Activated T-cell treated with anti-CD3 and anti-CD28 coated beads for 48 hours (primary cell): ENCODE results near the gene CLEC19A.

Experiments used
- DNase-seq: peaks from one replicate; pipeline ENCODE4 v3.0.0-alpha.2; 2020; ENCODE audit warnings: low read depth

The CLEC19A gene

DNA sequence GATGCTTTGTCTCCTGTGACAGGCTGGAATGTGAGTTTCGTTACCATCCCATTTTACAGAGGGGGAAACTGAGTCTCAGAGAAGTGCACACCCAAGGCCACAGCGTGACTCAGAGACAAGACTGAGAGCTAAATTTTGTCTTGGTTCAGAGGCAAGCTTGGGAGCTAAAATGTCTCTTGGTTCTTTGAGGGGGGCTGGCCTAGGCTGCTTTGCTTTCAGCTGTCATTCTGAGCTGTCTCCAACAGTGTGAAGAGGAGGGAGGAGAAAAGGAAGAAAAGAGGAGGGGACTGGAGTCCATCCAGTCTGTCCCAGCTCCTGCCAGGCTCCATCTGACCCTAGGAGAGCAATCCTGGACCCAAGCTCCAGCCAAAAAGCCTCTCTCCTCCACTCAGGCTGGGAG lies at the start of gene CLEC19A:
CLEC19A (plus strand) TSS at position 301 of the 400 bp plus-strand sequence. CDS start 121 bp downstream, outside the sequence.
- no peak for DNase-seq

GRCh38 chr16:19235886-19236285 lies 49.6 kb upstream of the CLEC19A start:
- DNase-seq = no peak

- DNase-seq = no peak
Measured at GRCh38 chr16:19236561-19237209, 48.8 kb upstream of the CLEC19A start.

GRCh38 chr16:19238406-19238805 lies 47.1 kb upstream of the CLEC19A start:
- DNase-seq = no peak

DNA sequence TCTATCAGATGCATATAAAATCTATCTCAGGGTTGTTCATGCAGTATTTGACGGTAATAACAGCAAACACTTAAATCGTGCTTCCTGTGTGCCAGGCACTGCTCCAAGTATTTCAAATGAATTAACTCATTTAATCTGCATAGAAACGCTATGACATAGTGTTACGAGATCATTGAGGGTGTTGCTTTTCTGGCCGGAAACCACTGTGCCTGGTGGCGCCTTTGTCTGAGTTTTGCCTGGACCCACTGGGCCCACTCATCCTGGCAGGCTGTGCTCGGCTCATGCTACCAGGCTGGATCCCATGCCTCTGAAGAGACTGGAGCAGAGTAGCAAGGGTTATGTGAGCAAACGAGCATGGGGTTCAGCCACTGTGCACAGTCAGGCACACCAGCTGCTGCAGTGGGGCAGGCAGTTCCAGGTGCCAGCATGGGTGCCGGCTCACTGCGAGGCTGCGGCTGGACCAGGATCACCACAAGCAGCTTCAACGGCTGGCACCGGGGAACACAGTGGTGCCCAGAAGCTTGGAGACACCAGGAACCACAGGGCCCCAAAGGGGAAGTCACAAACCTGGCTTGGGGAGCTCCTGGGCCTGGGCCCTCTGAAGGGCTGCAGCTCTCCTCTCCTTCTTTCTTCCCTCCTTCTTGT lies 45.9 kb upstream of the CLEC19A start:
- no peak for DNase-seq

DNA sequence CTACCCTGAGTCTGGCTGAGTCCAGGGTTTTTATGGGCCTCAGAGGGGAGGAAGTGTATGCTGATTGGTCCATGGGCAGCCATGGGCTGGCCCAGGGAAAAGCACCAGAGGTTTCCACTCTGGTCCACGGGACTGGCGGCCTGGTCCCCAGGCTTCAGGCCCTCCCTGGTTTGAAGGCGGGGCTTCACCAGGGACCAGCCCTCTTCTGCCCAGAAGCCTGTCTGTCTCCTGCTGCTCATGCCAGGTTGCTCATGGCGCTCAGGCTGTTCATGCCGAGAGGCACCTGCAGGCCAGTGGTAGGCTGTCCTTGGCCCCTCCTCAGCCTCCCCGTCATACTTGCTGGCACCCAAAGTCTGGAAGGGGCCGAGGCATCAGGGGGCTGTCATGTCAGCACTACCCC lies 45.0 kb upstream of the CLEC19A start:
- no peak for DNase-seq

- DNase-seq = no peak
Measured at GRCh38 chr16:19241512-19241911, 44.0 kb upstream of the CLEC19A start.

GRCh38 chr16:19242186-19242585 lies 43.3 kb upstream of the CLEC19A start:
- DNase-seq = no peak

GRCh38 chr16:19242987-19243575 lies 42.5 kb upstream of the CLEC19A start:
- no peak for DNase-seq

GRCh38 chr16:19245326-19245925 lies 40.1 kb upstream of the CLEC19A start:
- DNase-seq = no peak

DNA sequence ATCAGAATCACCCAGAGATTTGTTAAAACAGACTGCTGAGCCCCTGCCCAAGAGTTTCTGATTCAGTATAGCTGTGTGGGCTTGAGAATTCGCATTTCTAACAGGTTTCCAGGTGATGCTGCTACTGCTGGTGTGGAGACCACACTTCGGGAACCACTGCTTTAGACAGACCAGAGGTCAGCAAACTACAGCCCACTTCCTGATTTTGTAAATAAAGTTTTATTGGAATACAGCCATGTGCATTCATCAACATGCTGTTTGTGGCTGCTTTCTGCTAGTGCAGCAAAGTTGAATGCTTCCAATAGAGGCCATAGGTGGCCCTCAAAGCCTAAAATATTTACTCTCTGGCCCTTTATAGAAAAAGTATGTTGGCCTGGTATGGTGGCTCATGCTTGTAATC lies 32.6 kb upstream of the CLEC19A start:
- DNase-seq = no peak

DNA sequence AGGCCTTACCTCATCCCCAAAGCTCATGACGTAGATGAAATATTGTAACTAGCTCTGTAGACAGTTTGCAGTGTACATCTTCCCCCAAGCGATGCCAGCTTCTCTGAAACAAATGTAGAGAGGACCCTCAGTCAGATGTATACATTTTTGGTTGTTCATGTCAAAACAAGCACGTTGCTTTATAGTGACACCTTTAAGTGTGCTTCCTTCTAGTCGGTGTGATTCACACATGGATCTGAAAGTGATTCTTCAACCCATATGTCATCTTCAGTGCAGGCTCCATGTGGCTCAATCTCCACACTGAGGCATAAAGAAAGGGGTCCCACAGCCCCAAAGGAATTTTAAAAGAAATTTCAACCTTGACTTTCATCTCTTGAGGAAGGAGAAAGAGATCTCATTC lies 30.9 kb upstream of the CLEC19A start:
- DNase-seq = no peak

DNA sequence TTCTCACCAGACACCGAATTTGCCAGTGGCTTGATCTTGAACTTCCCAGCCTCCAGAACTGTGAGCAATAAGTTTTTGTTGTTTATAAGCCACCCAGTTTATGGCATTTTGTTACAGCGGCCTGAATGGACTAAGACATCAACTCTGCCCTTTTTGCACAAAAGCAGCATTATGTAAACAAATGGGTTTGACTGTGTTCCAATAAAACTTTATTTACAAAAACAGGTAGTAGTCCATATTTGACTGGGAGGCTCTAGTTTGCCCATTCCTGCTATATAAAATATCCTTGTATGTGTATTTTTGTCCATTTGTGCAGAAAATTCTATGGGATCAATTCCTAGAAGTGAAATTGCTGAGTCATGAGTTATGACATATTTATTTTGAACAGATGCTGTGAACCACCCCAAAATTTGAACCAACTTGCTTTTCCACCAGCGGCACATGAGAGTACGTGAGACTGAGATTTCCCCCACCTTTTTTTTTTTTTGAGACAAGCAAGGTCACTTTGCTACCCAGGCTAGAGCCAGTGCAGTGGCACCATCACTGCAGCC lies 21.3 kb upstream of the CLEC19A start:
- no peak for DNase-seq

GRCh38 chr16:19265380-19265930 lies 20.1 kb upstream of the CLEC19A start:
- no peak for DNase-seq

DNA sequence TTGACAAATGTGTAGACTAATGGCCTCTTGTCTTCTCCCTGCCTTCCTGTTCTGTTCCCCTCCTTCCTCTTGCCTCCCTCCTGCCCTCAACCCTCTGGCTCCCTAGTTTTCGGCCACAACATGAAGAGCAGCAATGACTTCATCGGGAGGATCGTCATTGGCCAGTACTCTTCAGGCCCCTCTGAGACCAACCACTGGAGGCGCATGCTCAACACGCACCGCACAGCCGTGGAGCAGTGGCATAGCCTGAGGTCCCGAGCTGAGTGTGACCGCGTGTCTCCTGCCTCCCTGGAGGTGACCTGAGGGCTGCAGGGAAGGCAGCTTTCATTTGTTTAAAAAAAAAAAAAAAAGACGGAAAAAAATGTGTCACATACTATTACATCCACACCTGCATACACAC lies 18.8 kb upstream of the CLEC19A start:
- no peak for DNase-seq

DNA sequence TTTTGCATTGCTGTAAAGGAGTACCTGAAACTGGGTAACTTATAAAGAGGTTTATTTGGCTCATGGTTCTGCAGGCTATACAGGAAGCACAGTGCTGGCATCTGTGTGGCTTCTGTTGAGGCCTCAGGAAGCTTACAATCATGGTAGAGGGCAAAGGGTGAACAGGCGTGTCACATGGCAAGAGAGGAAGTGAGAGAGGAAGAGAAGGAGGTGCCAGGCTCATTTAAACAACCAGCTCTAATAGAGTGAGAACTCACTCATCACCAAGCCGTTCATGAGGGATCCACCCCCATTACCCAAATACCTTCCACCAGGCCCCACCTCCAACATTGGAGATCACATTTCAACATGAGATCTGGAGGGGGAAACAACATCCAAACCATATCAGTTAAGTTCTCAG lies 16.4 kb upstream of the CLEC19A start:
- no peak for DNase-seq

- no peak for DNase-seq
Measured at GRCh38 chr16:19274165-19274797, 11.2 kb upstream of the CLEC19A start.

DNA sequence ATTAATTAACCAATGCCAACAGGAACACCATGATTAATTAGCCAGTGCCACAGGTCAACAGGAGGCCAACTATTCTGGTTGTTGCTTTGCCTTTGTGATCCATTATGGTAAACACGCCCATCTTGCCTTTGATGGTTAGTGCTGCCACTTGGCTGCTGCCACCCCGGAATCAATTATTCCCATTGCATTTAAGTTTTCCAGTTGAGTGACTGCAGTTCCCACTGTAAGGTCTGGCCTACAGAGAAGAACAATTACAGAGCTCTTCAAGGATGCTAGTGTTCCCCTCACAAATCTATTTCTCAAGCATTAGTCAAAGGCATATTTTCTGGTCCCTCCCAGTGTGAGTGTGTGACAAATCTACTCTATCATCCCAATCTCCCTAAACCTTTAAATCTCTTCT lies 7.1 kb upstream of the CLEC19A start:
- DNase-seq = no peak

DNA sequence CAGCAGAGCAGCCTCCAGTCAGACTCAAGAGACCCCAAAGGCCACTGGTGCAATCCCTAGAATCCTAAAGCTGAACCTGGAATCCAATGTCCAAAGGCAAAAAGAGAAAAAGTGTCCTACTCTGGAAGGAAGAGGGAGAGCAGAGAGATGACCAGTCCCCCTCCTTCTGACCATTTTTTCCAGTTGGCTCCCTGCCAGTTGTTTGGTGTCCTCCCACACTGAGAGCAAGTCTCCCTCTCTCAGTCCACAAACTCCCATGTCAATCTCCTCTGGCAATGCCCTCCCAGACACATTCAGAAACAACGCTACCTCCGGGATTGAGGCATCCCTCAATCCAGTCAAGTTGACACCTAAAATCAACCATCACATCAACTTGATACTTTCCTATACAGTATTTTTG lies 4.3 kb upstream of the CLEC19A start:
- DNase-seq = no peak

DNA sequence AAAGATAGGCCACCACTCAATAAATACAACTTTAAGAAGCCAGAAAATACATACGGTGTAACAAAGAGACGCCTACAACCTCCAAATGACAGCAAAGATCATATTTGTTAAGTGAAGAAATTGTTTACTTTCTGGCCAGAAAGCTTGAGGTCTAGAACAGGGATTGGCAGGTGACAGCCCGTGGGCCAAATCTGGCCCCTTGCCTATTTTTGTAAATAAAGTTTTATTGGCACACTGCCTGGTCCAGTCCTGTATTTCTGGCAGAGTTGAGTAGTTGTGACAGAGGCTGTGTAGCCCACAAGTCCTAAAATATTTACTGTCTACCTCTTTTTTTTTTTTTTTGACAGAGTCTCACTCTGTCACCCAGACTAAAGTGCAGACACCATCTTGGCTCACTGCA lies 3.4 kb upstream of the CLEC19A start:
- no peak for DNase-seq

- DNase-seq = no peak
Measured at GRCh38 chr16:19283637-19284036, 1.9 kb upstream of the CLEC19A start.

- no peak for DNase-seq
Measured at GRCh38 chr16:19284207-19284606, 1.3 kb upstream of the CLEC19A start.
